ENCODE measurements around the gene NAT10. TPM values are rescaled to one million over a fixed set of nuclear protein-coding genes. Genes with fewer than 3 reads are reported as not detected.

The NAT10 gene
- total RNA-seq, 1 experiment from 2014 or later: 75.5 TPM

- Mint-ChIP-seq H3K4me3 (no peak overlapping the region), H3K9me3 (no peaks in the 10 kb centered on the region), H3K36me3 (no peaks in the 10 kb centered on the region), H3K4me1 (peaks cover 4% of the 10 kb centered on the region; the same call in 1 of the 2 replicates), H3K27me3 (ENCODE audit: low read depth) (no peaks in the 10 kb centered on the region; the same call in 1 of the 2 replicates), H3K27ac (no peak overlapping the region)
- TF ChIP-seq USF1 (CRISPR knock-in tag; IDR thresholded peaks at IDR 0.05): no peak
- TF ChIP-seq RORB (CRISPR knock-in tag; IDR thresholded peaks at IDR 0.05): no peak
- no peak for TF ChIP-seq AFF4 (CRISPR knock-in tag; IDR thresholded peaks at IDR 0.05; ENCODE audit: borderline replicate concordance)
- TF ChIP-seq SOX15 (CRISPR knock-in tag; IDR thresholded peaks at IDR 0.05): no peak
- TF ChIP-seq USF2 (CRISPR knock-in tag; IDR thresholded peaks at IDR 0.05): no peak
- no peak for TF ChIP-seq IRF1 (CRISPR knock-in tag; IDR thresholded peaks at IDR 0.05)
- no peak for TF ChIP-seq ERG (CRISPR knock-in tag; IDR thresholded peaks at IDR 0.05)
- no peak for TF ChIP-seq NFATC4 (CRISPR knock-in tag; IDR thresholded peaks at IDR 0.05)
- no peak for TF ChIP-seq ATF6 (CRISPR knock-in tag; IDR thresholded peaks at IDR 0.05)
- ChIA-PET CTCF (interaction anchor here (0.9 to 1.0 kb wide), 2 partner anchors 77 to 189 kb away, joined by 3 read pairs; partner anchors contain the start of gene ABTB2), POLR2A (no interaction called here)
- no peak for ATAC-seq
- DNase-seq (ENCODE audit: low spot score): no peak
Measured at GRCh38 chr11:34169686-34170085, 64.3 kb downstream of the NAT10 start.

GRCh38 chr11:34173050-34173449, 67.6 kb downstream of the NAT10 start:
- peaks cover 10% of the 10 kb centered on the region; the same call in 1 of the 2 replicates for H3K4me1 Mint-ChIP-seq
- ATAC-seq: no peak
- TF ChIP-seq NFE2L1 (CRISPR knock-in tag; IDR thresholded peaks at IDR 0.05) (no peak), MLX (CRISPR knock-in tag; IDR thresholded peaks at IDR 0.05) (no peak), ARID4B (CRISPR knock-in tag; IDR thresholded peaks at IDR 0.05; ENCODE audit: borderline replicate concordance) (no peak), GTF2I (CRISPR knock-in tag; conservative IDR thresholded peaks at IDR 0.05) (no peak), HMGA2 (CRISPR knock-in tag; IDR thresholded peaks at IDR 0.05) (no peak), ETV6 (CRISPR knock-in tag; IDR thresholded peaks at IDR 0.05) (no peak), USF2 (CRISPR knock-in tag; IDR thresholded peaks at IDR 0.05) (no peak), CREM (CRISPR knock-in tag; IDR thresholded peaks at IDR 0.05) (no peak)

More at GRCh38 chr11:34173050-34173449, 67.6 kb downstream of the NAT10 start:
- Mint-ChIP-seq H3K9me3 (no peaks in the 10 kb centered on the region), H3K4me3 (no peak overlapping the region), H3K27me3 (ENCODE audit: low read depth) (no peaks in the 10 kb centered on the region), H3K27ac (no peak overlapping the region), H3K36me3 (no peaks in the 10 kb centered on the region)
- no peak for DNase-seq (ENCODE audit: low spot score)
- ChIA-PET POLR2A (interaction anchor here (1.3 kb wide), 1 partner anchor 185 kb away, joined by 3 read pairs; the partner anchor contains the start of gene ABTB2), CTCF (interaction anchor here (1.2 to 5.6 kb wide), 7 partner anchors 14 to 320 kb away, joined by 3 to 236 read pairs (median 46); partner anchors contain the start of gene ABTB2)

Data from WTC11 (cell line).